ENCODE results near the gene SKIC3.

The SKIC3 gene

GRCh38 chr5:95554647-95555548, at the start of gene SKIC3, which contains the start of gene ARSK:
SKIC3 (minus strand) TSS chr5:95554977; CDS start chr5:95547150, 7,827 bp downstream.
ARSK (plus strand) TSS chr5:95555101; CDS start chr5:95555279, 178 bp downstream.
- CTCF ChIA-PET = interaction anchor here (0.5 to 1.6 kb wide), 7 partner anchors 9 to 501 kb away, joined by 3 to 5 read pairs (median 3); no protein-coding TSS in a partner anchor
- peak; percentile 99 for DNase-seq (ENCODE audit: low spot score)
- POLR2A ChIA-PET (ENCODE audit: low non-redundant PET) = no interaction called here
- TF ChIP-seq CTCF (conservative IDR thresholded peaks at IDR 0.05; ENCODE audit: low read depth) = peak; percentile 51
- peak within 1 kb of the TSS; percentile 94 for H3K27ac ChIP-seq

- CTCF ChIA-PET = no interaction called here
- TF ChIP-seq CTCF (conservative IDR thresholded peaks at IDR 0.05; ENCODE audit: low read depth) = no peak
- H3K27ac ChIP-seq = no peak overlapping the region
- no peak for DNase-seq (ENCODE audit: low spot score)
- POLR2A ChIA-PET (ENCODE audit: low non-redundant PET) = no interaction called here
Observed at GRCh38 chr5:95600557-95600956, 45.8 kb upstream of the SKIC3 start.

- ChIA-PET POLR2A (ENCODE audit: low non-redundant PET) (no interaction called here), CTCF (no interaction called here)
- no peak for DNase-seq (ENCODE audit: low spot score)
- TF ChIP-seq CTCF (conservative IDR thresholded peaks at IDR 0.05; ENCODE audit: low read depth) = no peak
- no peak overlapping the region for H3K27ac ChIP-seq
Observed at GRCh38 chr5:95599252-95599651, 44.5 kb upstream of the SKIC3 start.

- DNase-seq (ENCODE audit: low spot score) = no peak
- ChIA-PET POLR2A (ENCODE audit: low non-redundant PET) (no interaction called here), CTCF (interaction anchor here (0.7 kb wide), 1 partner anchor 25 kb away, joined by 3 read pairs; no protein-coding TSS in a partner anchor)
- no peak for TF ChIP-seq CTCF (conservative IDR thresholded peaks at IDR 0.05; ENCODE audit: low read depth)
- H3K27ac ChIP-seq = no peak overlapping the region
Observed at GRCh38 chr5:95595289-95595931, 40.6 kb upstream of the SKIC3 start.

GRCh38 chr5:95591490-95591901, 36.7 kb upstream of the SKIC3 start:
- POLR2A ChIA-PET (ENCODE audit: low non-redundant PET) = no interaction called here
- CTCF ChIA-PET = interaction anchor here (0.7 kb wide), 1 partner anchor 10 kb away, joined by 3 read pairs; no protein-coding TSS in a partner anchor
- peak; percentile 44 for DNase-seq (ENCODE audit: low spot score)
- no peak for TF ChIP-seq CTCF (conservative IDR thresholded peaks at IDR 0.05; ENCODE audit: low read depth)
- no peak overlapping the region for H3K27ac ChIP-seq

GRCh38 chr5:95590880-95591279, 36.1 kb upstream of the SKIC3 start:
- no peak for DNase-seq (ENCODE audit: low spot score)
- POLR2A ChIA-PET (ENCODE audit: low non-redundant PET) = no interaction called here
- H3K27ac ChIP-seq = no peak overlapping the region
- TF ChIP-seq CTCF (conservative IDR thresholded peaks at IDR 0.05; ENCODE audit: low read depth) = no peak
- CTCF ChIA-PET = no interaction called here
